HG03025 (cell line): ENCODE data around the gene S100G.

Experiments
- ATAC-seq: cut with Tn5 transposase; IDR thresholded peaks from one replicate; pipeline ENCODE4 v1.9.1; 2021; ENCODE audit warnings: mild to moderate bottlenecking, moderate library complexity; ENCODE audit not compliant: unreplicated experiment, low FRiP score

The S100G gene

GRCh38 chrX:16646366-16647138 is 3.4 kb upstream of the S100G start:
- no peak for ATAC-seq

GRCh38 chrX:16651391-16652024 is 1.6 kb downstream of the S100G start:
- ATAC-seq, result no peak

GRCh38 chrX:16653424-16653823 is 3.5 kb downstream of the S100G start:
- ATAC-seq, result no peak

- no peak for ATAC-seq
Measured at GRCh38 chrX:16654093-16654492, 4.1 kb downstream of the S100G start.

GRCh38 chrX:16658284-16658683 is 8.3 kb downstream of the S100G start:
- no peak for ATAC-seq

GRCh38 chrX:16659321-16659720 is 9.4 kb downstream of the S100G start:
- no peak for ATAC-seq

- ATAC-seq, result no peak
Measured at GRCh38 chrX:16661495-16661894, 11.5 kb downstream of the S100G start.

GRCh38 chrX:16662402-16662801 is 12.4 kb downstream of the S100G start:
- no peak for ATAC-seq

GRCh38 chrX:16664074-16664473 is 14.1 kb downstream of the S100G start:
- no peak for ATAC-seq

GRCh38 chrX:16664626-16665025 is 14.7 kb downstream of the S100G start:
- no peak for ATAC-seq

GRCh38 chrX:16665089-16665488 is 15.1 kb downstream of the S100G start:
- ATAC-seq, result no peak

- ATAC-seq, result no peak
Measured at GRCh38 chrX:16666541-16666940, 16.6 kb downstream of the S100G start.

GRCh38 chrX:16671005-16671404 is 21.0 kb downstream of the S100G start:
- no peak for ATAC-seq

- ATAC-seq, result no peak
Measured at GRCh38 chrX:16678689-16679088, 28.7 kb downstream of the S100G start.

GRCh38 chrX:16683007-16683664 is 33.2 kb downstream of the S100G start:
- ATAC-seq, result no peak

GRCh38 chrX:16687514-16687913 is 37.6 kb downstream of the S100G start:
- ATAC-seq, result no peak

- ATAC-seq, result no peak
Measured at GRCh38 chrX:16695079-16695676, 45.2 kb downstream of the S100G start.

- no peak for ATAC-seq
Measured at GRCh38 chrX:16696956-16697355, 47.0 kb downstream of the S100G start.

- ATAC-seq, result no peak
Measured at GRCh38 chrX:16699389-16699788, 49.4 kb downstream of the S100G start.

GRCh38 chrX:16700734-16701133 is 50.8 kb downstream of the S100G start:
- no peak for ATAC-seq
